HepG2 (cell line): ENCODE data around the gene G6PD. TPM values are rescaled to one million over a fixed set of nuclear protein-coding genes. Genes with fewer than 3 reads are reported as not detected.

Experiments
- AKAP8 ChIP-seq: sonication (generic); formaldehyde crosslinking; IDR thresholded peaks from 2 replicates; pipeline ENCODE4 v1.5.1; 2020; ENCODE audit warnings: mild to moderate bottlenecking, missing genetic modification reagents
- ARHGAP35 ChIP-seq: sonication (generic); formaldehyde crosslinking; IDR thresholded peaks from 2 replicates; pipeline ENCODE4 v1.9.0; 2022; ENCODE audit warnings: mild to moderate bottlenecking, inconsistent platforms, moderate library complexity, missing genetic modification reagents, borderline replicate concordance
- FIP1L1 ChIP-seq: fragments of 200-400 bp; formaldehyde crosslinking; IDR thresholded peaks from 2 replicates; pipeline ENCODE4 v1.6.1; 2018; ENCODE audit warnings: low read depth, mild to moderate bottlenecking, low read length, moderate library complexity, borderline replicate concordance; ENCODE audit not compliant: insufficient read depth
- HINFP ChIP-seq: sonication (generic); formaldehyde crosslinking; IDR thresholded peaks from 2 replicates; pipeline ENCODE4 v1.4.0; 2020; ENCODE audit warnings: low read depth, mild to moderate bottlenecking, missing genetic modification reagents
- HNF4G ChIP-seq, 2 experiments: sonication (generic) in 1 of 2; formaldehyde crosslinking in 1 of 2; IDR thresholded peaks; 2 replicates each; pipeline versions ENCODE4 v1.4.0 to v1.6.1; 2011 to 2020; ENCODE audit warnings: borderline replicate concordance in 2 of 2, low read depth in 2 of 2, mild to moderate bottlenecking in 2 of 2, low read length in 1 of 2, missing genetic modification reagents in 1 of 2, moderate library complexity in 1 of 2
- HOXA3 ChIP-seq: sonication (generic); formaldehyde crosslinking; IDR thresholded peaks from 2 replicates; pipeline ENCODE4 v1.5.0; 2020; ENCODE audit warnings: missing genetic modification reagents
- KIAA2018 ChIP-seq: sonication (generic); formaldehyde crosslinking; IDR thresholded peaks from 2 replicates; pipeline ENCODE4 v1.5.0; 2020; ENCODE audit warnings: mild to moderate bottlenecking, missing genetic modification reagents, borderline replicate concordance
- NBN ChIP-seq: fragments of 450-650 bp; conservative IDR thresholded peaks from 2 replicates; pipeline ENCODE4 v1.6.1; 2017
- ZBTB10 ChIP-seq: sonication (generic); formaldehyde crosslinking; IDR thresholded peaks from 2 replicates; pipeline ENCODE4 v1.4.0; 2020; ENCODE audit warnings: missing genetic modification reagents, borderline replicate concordance
- ZNF10 ChIP-seq: sonication (generic); formaldehyde crosslinking; IDR thresholded peaks from 2 replicates; pipeline ENCODE4 v1.4.0; 2020; ENCODE audit warnings: mild to moderate bottlenecking, low read depth, missing genetic modification reagents, borderline replicate concordance
- ZNF282 ChIP-seq: fragments of 450-650 bp; IDR thresholded peaks from 2 replicates; pipeline ENCODE4 v1.6.1; 2018; ENCODE audit not compliant: partially characterized antibody
- ZNF333 ChIP-seq: sonication (generic); formaldehyde crosslinking; IDR thresholded peaks from 2 replicates; pipeline ENCODE4 v1.4.0; 2020; ENCODE audit warnings: mild to moderate bottlenecking, missing genetic modification reagents, borderline replicate concordance
- ZNF367 ChIP-seq: sonication (generic); formaldehyde crosslinking; IDR thresholded peaks from 2 replicates; pipeline ENCODE4 v1.4.0; 2020; ENCODE audit warnings: missing genetic modification reagents, borderline replicate concordance
- ZNF510 ChIP-seq: sonication (generic); formaldehyde crosslinking; IDR thresholded peaks from 2 replicates; pipeline ENCODE4 v1.4.0; 2020; ENCODE audit warnings: low read depth, mild to moderate bottlenecking, missing genetic modification reagents
- polyA plus RNA-seq, 8 experiments: library from polyadenylated mRNA; depleted of rRNA in 3 of 8; stranded (reverse) in 7 of 8; unstranded in 1 of 8; fragments of >200 nt; fragmentation: Illumina TruSeq in 4 of 8; extraction: Trizol in 4 of 8; gene quantifications; 2 replicates each; pipeline versions ENCODE4 v1.2.1 to v1.2.3, GENCODE V29; 2011 to 2016; ENCODE audit warnings: low read depth in 4 of 8, missing spikeins in 1 of 8, mixed read lengths in 1 of 8; ENCODE audit not compliant: insufficient read depth in 1 of 8
- total RNA-seq, 5 experiments: library from RNA; depleted of rRNA; stranded (reverse); fragments of >200 nt; fragmentation: Illumina TruSeq; extraction: Trizol; gene quantifications; 2 replicates each; pipeline ENCODE4 v1.2.3, GENCODE V29; 2016; ENCODE audit warnings: low read depth in 1 of 5

G6PD gene
- total and polyA plus RNA-seq, 2 of the 13 experiments (the other 11 are each of a cell fraction or from before 2014, with no cell fraction given), result 18.8 to 28.8 TPM

GRCh38 chrX:154547245-154548027 is 790 bp upstream of the G6PD start, which contains the start of gene IKBKG (continued):
- TF ChIP-seq KIAA2018 (CRISPR knock-in tag), result no peak
- no peak for TF ChIP-seq ZNF510
- TF ChIP-seq ZBTB10 (CRISPR knock-in tag), result no peak
- TF ChIP-seq HINFP (CRISPR knock-in tag), result no peak
- TF ChIP-seq HNF4G (IDR thresholded peaks at IDR 0.05; ENCODE audit: borderline replicate concordance, low read depth, low read length), result no peak
- TF ChIP-seq HNF4G (CRISPR knock-in tag; IDR thresholded peaks at IDR 0.05; ENCODE audit: borderline replicate concordance, low read depth), result no peak
- no peak for TF ChIP-seq NBN
- no peak for TF ChIP-seq ZNF10 (CRISPR knock-in tag)
- peak; percentile 86; the same call in 1 of the 2 replicates for TF ChIP-seq AKAP8 (CRISPR knock-in tag)
- peak; percentile 45 for TF ChIP-seq HOXA3 (CRISPR knock-in tag)
- no peak for TF ChIP-seq ARHGAP35
- TF ChIP-seq ZNF367 (CRISPR knock-in tag), result no peak
- no peak for TF ChIP-seq ZNF333 (CRISPR knock-in tag)
- TF ChIP-seq ZNF282, result no peak
- no peak for TF ChIP-seq FIP1L1
